Raji (cell line): ENCODE measurements around the gene GPC6.

Source experiments
- POLR2A ChIP-seq: IDR thresholded peaks from 2 replicates; pipeline ENCODE4 v1.6.1; 2011; ENCODE audit warnings: low read depth, low read length, control low read depth; ENCODE audit not compliant: insufficient read depth

GPC6 gene

GRCh38 chr13:94267581-94268366 is 1041.2 kb downstream of the GPC6 start:
- no peak for TF ChIP-seq POLR2A

- TF ChIP-seq POLR2A = no peak
Measured at GRCh38 chr13:94268661-94269060, 1042.1 kb downstream of the GPC6 start.

- no peak for TF ChIP-seq POLR2A
Measured at GRCh38 chr13:94269557-94269956, 1043.0 kb downstream of the GPC6 start.

GRCh38 chr13:94270556-94270955 is 1043.9 kb downstream of the GPC6 start:
- no peak for TF ChIP-seq POLR2A

- TF ChIP-seq POLR2A = no peak
Measured at GRCh38 chr13:94272038-94272437, 1045.4 kb downstream of the GPC6 start.

- no peak for TF ChIP-seq POLR2A
Measured at GRCh38 chr13:94280349-94280748, 1053.7 kb downstream of the GPC6 start.

- no peak for TF ChIP-seq POLR2A
Measured at GRCh38 chr13:94280845-94281244, 1054.2 kb downstream of the GPC6 start.

- TF ChIP-seq POLR2A = no peak
Measured at GRCh38 chr13:94286581-94286980, 1060.0 kb downstream of the GPC6 start.

- TF ChIP-seq POLR2A = no peak
Measured at GRCh38 chr13:94291631-94292322, 1065.2 kb downstream of the GPC6 start.

- no peak for TF ChIP-seq POLR2A
Measured at GRCh38 chr13:94292323-94292640, 1065.7 kb downstream of the GPC6 start.

GRCh38 chr13:94296471-94296870 is 1069.9 kb downstream of the GPC6 start:
- no peak for TF ChIP-seq POLR2A

- no peak for TF ChIP-seq POLR2A
Measured at GRCh38 chr13:94298346-94298745, 1071.7 kb downstream of the GPC6 start.

GRCh38 chr13:94300401-94300800 is 1073.8 kb downstream of the GPC6 start:
- no peak for TF ChIP-seq POLR2A

GRCh38 chr13:94301487-94301886 is 1074.9 kb downstream of the GPC6 start:
- TF ChIP-seq POLR2A = no peak

GRCh38 chr13:94303644-94304174 is 1077.1 kb downstream of the GPC6 start:
- no peak for TF ChIP-seq POLR2A

- no peak for TF ChIP-seq POLR2A
Measured at GRCh38 chr13:94305033-94305432, 1078.4 kb downstream of the GPC6 start.
